Raji (cell line): ENCODE results near the gene SF1.

ENCODE experiments used
- POLR2A ChIP-seq: IDR thresholded peaks from 2 replicates; pipeline ENCODE4 v1.6.1; 2011; ENCODE audit warnings: low read depth, low read length, control low read depth; ENCODE audit not compliant: insufficient read depth

SF1 gene

DNA sequence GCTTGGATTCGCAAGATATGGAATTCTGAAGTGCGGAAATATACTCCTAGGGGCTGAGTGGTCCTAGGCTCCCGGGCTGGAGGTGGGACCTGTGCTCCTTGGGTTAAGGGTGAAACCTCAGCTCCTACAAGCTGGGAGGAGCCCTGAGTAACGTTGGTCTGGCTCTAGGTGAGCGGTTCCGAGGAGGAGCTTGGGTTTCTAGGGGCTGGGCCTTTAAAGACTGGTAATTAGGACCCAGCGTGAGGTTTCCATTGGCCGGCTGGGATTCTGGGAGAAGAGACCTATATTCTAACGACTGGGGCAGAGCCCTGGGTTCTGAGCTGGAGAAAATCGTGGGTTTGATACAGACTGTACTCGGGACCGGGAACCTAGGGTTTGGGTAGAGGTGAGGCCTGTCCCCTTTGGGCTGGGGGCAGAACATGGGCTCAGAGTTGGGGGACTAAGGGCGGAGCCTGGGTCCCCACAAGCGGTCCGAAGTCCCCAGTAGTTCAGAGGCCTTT lies 25.6 kb upstream of the SF1 start:
- TF ChIP-seq POLR2A = no peak

DNA sequence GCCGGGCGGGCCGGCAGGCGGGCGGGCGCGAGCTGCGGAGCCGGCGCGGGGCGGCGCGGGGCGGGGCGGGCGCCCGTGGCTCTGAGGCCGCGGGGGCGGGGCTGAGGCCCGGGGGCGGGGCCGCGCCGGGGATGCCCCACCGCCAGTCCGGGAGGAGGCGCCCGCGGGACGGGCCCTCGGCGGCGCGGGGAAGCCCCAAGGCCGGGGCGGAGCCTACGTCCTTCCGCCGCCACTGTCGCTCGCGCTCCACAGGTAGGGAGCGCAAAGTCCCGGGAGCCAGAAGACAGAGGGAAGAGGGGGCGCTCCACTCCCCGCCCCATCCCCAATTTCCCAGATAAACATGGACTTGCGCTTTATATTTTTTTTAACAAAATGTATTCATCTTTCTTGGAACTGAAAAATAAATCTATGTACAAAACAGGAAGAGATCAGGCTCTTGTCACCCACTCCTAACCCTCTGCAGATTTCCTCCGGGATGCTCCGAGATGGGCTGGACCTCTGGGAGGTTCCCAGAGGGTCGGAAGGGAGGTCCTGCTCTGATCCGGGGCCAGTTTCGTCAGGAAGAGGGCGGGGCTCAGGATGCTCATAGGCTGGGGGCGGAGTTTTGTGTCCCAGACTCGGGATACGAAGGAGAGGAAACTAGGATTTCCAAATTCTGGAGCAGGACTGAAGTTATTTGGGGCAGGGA lies 25.0 kb upstream of the SF1 start, which contains the start of gene MAP4K2:
TSS of gene MAP4K2 (minus strand) at position 57 of the 688 bp plus-strand sequence. CDS start 65 bp downstream, outside the sequence.
- TF ChIP-seq POLR2A = peak; percentile 47; the same call in 1 of the 2 replicates

DNA sequence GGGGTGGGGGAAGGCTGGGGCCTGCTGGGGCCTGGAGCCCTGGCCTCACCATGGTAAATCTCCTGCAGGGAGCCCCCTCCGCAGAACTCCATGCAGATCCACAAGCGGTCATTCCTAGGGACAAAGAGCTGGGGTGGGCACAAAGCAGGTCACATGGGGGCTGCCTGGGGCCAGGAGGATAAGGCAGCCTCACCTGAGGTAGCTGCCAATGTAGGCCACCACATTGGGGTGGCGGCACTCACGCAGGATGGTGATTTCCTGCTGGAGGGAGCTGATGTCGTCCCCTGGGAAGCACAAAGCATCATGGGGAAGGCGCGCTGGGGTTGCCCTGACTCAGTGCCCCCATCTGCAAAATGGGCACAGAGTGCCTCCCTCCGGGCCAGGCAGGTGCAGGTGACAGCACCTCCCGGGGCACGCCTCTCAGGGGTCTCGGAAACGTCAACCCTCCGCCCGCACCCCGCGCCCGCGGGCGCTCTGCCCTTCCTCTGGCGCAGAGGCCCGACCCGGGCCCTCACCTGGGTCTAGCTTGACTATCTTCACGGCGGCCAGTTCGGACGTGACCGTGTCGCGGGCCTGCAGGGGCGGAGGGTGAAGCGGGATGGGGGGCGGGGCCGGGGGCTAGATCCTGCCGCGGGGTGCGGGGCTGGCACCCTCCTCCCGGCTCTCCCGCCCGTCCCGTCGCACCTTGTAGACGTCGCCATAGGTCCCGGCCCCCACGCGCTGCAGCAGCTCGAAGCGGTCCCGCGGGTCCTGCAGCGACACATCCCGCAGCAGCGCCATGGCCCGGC lies 24.2 kb upstream of the SF1 start:
- TF ChIP-seq POLR2A = peak; percentile 63

DNA sequence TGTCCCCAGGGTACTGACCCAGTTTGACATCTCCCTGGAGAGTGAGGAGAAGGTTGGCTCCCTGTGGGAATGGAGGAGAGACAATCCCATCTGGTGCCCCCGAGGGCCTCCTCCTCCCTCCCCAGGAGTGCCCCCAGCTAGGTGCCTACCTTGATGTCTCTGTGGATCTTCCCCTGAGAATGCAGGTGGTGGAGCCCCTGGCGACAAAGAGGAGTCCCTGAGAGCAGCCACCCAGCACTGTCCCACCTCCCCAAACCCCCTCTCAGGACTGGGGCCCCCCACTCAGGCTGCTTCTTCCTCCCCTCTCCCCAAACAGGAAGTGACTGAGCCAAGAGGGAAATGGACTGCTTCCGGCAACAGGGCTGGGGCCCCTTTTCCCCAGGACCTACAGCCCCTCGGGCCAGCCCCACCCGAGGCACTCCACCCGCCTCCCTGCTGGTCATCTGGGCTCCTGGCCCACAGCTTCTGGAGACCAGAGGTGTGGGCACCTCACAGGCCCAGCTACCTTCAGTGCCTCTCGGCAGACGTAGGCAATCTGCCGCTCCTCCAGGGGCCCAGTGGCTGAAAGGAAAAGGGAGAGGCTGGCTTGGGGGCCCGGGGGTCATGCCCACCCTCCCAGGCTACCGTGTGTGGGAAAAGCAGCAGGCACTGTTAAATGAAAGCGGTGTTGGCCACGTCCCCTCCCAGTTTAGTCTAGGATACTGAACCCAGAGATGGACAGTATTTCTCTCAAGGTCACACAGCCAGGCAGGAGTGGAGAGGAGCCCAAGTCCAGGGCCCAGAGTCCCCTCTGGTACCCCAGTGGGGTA lies 23.4 kb upstream of the SF1 start:
- TF ChIP-seq POLR2A = no peak

DNA sequence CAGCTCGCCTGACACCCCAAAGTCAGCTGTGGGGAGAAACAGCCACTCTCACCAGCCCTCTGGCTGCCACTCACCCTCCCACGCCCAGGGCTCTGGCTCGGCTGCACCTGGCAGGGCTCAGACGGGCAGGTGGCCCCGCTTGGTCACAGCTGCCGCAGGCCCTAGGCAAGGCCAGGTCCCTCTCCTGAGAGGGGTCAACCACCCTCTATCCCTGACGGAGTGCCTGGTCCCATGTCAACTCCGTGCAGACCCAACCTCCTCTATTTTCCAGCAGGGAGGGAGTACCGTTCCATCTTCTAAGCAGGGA lies 22.8 kb upstream of the SF1 start:
- TF ChIP-seq POLR2A = no peak

DNA sequence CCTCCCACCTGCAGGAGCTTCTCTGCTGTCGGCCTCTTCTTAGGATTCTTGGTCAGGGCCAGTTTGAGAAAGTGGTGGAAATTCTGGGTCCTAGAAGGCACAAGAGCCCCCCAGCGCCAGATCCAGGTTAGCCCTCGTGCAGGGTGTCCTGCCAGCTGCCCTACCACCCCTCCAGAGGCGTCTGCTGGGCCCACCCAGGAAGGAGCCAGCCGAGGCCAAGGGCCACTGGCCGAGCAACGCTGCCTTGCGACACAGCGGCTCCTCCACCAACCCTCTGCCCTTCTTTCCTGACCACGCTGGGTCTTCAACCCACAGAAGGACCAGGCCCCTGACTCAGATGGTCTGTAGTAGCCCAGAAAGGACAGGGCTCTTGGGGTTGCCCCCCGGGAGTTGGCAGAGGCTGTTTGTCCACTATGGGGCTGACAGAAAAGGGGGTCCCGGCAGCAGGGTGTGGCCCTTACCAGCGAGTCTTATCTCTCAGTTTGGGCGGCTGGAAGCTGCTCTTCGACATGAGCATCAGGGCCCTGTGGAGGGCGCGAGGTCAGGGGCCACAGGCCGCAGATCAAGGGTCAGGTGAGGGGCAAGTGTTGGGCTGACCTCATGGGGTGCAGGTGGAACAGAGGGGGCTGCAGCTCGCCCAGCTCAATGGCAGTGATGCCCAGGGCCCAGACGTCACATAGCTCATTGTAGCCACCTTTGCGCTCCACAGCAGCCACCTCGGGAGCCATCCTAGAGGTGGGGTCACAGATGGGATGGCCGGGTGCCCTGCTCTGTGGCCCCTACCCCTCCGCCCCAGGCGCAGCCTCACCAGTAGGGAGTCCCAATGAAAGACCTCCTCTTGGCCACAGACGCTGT lies 22.2 kb upstream of the SF1 start:
- no peak for TF ChIP-seq POLR2A

DNA sequence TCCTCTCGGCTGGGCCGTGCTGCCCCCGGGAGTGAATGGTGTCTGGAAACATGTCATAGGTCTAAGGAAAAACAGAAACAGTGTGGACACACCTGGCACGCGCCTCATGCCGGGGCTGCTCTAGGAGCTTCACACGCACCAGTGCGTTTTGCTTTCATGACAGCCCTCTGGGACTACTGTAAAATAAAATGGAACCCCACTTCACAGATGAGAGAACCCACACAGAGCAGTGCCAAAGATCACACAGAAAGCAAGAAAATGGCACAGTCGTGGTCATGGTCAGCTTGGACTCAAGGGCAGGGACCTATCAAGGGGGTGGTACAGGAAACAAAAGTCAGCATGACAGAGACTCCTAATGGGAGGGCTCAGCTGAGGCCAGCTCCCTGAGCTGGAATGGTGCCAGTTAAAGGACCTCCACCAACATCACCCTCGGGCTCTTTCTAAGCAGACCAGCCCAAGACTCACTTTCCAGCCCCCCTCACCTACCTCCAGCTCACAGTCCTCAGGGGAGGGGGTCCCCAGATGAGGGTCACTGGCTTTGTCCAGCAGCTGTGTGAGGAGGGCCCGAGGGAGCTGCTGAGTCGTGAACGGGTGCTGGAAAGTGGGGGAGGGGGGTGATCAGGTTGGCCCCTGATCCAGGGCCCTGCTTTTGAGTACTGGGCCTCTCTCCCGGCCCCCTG lies 21.4 kb upstream of the SF1 start:
- TF ChIP-seq POLR2A = no peak

DNA sequence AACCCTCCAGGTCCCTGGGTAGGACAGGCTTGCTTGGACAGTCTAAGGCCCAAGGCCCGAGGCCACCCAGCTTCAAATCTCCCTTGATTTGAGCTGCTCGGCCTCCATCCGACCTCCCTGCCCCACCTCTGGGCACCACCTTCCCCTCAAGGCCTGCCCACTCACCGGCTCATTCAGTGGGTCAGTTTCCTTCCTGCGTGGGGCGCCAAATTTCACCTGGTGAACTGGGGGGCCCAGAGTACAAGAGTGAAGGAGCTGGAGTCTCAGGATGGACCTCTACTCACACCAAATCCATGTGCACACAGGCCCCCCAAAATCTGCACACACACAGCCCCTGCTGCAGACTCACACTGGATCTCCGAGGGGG lies 20.9 kb upstream of the SF1 start:
- TF ChIP-seq POLR2A = no peak

DNA sequence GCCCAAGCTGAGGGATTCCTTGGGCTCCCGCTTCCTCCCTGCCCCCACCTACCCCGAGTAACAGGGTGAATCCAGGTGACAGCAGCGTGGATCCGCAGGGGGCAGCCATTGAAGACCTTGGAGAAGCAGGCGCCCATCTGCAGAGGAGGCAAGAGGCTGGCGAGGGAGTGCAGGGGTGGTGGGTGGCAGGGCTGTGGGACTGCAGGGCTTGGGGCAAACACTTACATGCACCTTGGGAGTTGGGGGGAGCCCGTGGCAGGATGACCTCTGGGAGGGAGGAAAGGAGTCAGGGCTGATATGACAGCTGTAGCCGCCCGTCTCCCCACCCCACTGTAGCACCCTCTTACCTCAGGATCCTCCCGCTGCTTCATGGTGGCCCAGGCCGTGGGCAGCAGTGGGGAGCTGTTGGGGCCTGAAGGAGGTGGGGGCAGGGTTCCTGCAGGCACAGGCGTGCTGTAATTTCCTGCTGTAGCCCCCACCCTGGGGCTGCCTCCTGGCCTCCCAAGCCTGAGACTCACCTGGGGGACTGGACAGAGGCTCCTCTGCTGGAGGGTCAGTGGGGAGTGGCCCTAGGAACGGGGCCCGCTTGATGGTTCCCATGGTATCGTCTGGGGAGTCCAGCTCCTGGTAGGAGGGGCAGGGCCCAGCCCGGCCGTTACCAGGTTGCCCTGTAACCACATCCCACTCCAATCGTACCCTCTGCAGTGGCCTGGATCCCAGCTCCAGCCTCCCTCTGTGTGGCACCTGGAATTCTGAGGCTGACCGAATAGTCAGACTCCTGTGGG lies 18.6 kb upstream of the SF1 start:
- TF ChIP-seq POLR2A = no peak

DNA sequence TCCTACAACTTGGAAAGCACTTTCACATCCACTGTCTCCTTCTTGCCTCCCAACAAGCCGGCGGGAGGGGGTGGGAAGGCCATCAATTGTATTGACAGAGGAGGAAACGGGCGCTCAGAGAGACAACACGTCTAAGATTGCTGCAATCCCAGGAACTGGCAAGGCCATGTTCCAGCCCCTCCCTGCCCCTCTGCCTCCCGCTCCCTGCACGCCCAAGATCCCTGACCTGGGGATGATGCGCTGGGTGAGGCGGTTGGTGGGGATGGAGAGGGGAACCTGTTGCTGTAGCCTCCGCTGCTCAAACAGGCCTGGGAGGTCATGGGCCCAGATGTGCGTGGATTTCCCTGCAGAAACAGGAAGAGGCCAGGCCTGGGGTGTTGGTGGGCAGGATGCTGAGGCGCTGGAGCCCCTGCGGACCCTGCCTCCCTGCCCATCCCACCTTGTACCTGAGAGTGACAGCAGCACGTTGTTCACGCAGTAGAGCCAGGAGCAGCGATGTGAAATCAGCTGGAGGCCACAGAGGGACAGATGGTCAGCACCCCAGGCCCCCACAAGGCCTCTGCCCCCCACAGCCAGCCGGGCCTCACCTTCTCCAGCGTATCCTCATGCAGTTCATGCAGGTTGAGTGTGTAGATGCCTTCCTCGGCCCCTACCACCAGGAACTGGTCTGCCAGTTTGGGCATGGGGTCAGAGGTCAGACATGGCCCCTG lies 17.9 kb upstream of the SF1 start:
- TF ChIP-seq POLR2A = no peak

DNA sequence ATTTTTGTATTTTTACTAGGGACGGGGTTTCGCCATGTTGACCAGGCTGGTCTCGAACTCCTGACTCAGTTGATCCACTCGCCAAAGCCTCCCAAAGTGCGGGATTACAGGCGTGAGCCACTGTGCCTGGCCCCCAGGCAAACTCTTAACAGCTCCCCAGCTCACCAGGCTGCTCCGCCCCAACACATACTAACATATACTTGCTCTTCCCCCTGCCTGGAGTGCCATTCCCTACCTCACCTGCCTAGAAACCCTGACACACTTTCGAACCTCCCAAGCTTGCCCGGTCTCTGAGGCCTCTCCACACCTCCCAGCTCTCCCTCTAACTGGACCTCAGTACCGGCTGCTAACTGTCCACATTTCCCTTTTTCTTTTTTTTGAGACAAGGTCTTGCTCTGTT lies 16.2 kb upstream of the SF1 start:
- TF ChIP-seq POLR2A = no peak

DNA sequence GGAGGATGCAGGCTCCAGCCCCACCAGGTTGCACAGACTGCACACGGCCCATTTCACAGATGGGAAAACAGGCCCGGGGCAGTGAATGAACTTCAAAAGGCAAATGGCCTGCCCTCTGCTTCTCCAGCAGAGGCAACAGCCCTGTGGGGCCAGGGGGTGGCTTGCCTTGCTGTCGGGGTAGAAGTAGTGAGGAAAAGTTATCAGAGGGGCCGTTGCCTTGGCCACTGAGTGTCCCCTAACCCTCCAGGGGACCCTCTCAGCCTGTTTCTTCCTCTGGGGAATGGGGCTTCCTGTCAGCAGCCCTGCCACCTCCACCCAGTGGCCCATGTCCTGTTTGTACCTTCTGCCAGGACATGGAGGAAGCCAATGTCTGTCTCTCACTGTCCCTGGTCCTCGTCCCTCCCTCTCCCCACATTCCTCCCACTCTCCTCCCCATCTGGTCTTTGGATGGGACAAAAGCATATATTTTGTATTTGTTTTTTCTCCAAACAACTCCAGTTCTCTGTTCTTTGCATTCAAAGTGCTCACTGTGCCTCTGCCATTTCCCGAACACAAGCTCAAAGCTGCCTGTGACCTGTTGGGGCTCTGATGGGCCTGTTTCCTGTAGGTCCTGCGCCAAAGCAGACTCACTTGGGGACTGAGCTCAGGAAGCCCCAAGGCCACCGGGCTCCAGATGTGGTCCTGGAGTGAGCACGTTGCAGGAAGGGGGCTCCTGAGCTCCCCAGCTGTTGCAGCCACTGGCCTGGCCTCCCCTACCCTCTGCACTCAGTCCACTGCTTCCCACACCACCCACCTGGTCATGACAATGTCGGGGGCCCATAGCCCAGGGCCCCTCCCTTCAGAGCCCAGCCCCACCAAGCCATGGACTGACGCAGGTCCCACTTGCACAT lies 15.2 kb upstream of the SF1 start:
- no peak for TF ChIP-seq POLR2A

DNA sequence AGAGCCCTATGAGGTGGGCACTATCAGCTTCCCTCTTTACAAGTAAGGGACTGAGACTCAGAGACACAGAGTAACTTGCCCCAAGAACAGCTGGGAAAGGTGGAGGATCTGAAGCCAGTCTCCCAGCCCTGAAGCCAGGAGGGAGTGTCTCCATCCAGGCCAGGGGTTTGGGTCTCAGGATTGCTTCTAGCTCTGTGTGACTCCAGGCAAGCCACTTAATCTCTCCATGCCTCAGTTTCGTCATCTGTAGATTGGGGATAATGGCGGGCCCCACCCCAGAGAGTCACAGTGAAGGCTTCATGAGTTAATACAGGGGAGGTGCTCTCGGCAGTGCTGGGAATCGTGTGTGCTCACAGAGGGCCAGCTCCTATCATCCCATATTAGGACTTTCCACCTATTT lies 14.1 kb upstream of the SF1 start:
- TF ChIP-seq POLR2A = no peak
